ENCODE measurements around the gene C11orf98.
A peak's percentile ranks its signal among the peaks of the same experiment; 100 is the strongest.
"Not testable (repeated sequence)": the region's sequence is repeated elsewhere in the genome, so short reads cannot be mapped to it uniquely, and the experiment has no call there.

Gene C11orf98

DNA sequence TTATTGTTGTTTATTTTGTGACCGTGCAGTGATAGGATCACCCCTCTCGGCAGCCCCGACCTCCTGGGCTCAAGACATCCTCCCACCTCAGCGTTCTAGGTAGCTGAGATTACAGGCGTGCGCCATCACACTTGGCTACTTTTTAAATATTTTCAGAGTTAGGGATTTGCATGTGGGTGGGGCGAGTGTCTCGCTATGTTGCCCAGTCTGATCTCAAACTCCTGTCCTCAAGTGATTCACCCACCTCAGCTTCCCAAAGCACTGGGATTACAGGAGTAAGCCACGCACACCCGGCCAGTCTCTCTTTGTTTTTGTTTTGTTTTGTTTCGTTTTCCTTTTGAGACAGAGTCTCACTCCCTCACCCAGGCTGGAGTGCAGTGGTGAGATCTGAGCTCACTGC is 10.7 kb downstream of the C11orf98 start:
- no peak for DNase-seq (ENCODE audit: low read depth in 3 of 3, low spot score in 1 of 3)

DNA sequence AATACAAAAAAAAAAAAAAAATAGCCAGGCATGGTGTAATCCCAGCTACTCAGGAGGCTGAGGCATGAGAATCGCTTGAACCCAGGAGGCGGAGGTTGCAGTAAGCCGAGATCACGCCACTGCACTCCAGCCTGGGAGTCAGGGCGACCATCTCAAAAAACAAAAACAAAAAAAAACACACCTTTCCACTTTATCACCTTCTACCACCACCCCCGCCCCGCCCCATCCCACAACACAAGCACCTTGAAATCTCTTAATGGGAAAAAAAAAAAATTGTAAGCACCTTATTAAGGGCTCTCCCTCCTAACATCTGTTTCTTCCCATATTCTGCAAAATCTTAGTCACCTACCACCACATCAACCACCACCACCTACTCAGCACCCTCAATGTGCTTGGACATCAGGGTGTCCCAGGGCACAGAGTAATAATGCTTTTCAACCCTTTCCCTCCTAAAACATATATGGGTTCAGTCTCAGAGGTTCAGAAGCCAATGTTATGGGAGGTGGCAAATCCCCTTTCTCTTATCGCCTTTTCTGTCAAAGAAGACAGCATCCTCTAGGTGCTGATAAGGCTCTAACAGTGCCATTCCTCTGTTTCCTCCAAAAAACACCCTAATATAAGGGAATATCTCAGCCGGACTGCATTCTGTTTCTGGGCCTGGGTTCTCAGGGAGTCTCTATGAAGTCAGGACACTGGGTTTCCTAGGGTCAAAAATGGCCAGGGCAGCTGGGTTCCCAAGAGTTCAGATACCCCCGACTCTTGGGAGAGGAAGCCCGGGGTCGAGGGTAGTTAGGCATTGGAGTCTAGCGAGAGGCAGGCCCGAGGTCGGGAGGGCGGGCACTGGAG is 12.6 kb downstream of the C11orf98 start:
- no peak for DNase-seq (ENCODE audit: low read depth in 3 of 3, low spot score in 1 of 3)

DNA sequence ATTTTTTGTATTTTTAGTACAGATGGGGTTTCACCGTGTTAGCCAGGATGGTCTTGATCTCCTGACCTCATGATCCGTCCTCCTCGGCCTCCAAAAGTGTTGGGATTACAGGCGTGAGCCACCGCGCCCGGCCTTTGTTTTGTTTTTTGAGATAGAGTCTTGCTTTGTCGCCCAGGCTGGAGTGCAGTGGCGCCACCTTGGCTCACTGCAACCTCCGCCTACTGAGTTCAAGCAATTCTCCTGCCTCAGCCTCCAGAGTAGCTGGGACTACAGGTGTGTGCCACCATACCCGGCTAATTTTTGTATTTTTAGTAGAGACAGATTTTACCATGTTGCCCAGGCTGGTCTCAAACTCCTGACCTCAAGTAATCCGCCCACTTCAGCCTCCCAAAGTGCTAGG is 14.7 kb downstream of the C11orf98 start:
- not testable (repeated sequence) for DNase-seq (ENCODE audit: low read depth in 3 of 3, low spot score in 1 of 3)

DNA sequence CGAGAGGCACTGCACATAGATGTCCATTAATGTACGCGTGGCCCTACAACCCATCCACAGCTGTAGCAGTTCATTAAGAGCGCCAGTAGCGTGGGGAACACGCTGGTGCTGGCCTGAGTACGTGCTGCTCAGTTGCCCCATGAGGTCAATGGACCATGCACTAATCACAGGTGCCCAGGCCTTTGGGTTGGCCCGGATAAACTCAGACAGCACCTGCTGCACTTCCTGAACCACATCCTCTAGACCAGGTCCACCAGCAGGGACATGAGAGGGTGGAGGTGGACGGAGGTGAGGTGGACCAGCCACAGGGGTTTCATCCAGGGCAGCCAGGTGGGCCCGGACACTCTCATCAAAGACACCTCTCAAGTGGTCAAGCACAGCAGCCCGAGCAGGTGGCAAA is 15.5 kb downstream of the C11orf98 start:
- DNase-seq (ENCODE audit: low read depth in 3 of 3, low spot score in 1 of 3) = no peak

DNA sequence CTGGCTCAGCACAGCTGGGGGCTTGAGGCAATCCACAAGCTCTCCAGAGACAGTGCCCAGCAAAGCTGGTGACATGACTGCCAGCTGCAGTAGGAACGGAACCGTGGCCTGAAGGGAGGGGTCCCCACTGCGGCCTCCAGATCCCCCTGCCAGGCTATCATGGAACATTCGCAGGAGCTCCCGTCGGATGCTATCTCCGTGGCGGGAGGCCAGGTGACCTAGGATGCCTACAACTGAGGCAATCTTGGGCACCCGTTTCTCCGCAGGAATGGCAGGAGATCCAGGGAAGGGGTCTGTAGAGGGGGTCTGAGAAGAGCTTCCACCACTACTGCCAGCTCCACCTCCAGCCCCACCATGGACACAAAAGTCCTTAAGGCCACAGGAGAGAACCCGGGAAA is 16.0 kb downstream of the C11orf98 start:
- DNase-seq (ENCODE audit: low read depth in 3 of 3, low spot score in 1 of 3) = no peak

DNA sequence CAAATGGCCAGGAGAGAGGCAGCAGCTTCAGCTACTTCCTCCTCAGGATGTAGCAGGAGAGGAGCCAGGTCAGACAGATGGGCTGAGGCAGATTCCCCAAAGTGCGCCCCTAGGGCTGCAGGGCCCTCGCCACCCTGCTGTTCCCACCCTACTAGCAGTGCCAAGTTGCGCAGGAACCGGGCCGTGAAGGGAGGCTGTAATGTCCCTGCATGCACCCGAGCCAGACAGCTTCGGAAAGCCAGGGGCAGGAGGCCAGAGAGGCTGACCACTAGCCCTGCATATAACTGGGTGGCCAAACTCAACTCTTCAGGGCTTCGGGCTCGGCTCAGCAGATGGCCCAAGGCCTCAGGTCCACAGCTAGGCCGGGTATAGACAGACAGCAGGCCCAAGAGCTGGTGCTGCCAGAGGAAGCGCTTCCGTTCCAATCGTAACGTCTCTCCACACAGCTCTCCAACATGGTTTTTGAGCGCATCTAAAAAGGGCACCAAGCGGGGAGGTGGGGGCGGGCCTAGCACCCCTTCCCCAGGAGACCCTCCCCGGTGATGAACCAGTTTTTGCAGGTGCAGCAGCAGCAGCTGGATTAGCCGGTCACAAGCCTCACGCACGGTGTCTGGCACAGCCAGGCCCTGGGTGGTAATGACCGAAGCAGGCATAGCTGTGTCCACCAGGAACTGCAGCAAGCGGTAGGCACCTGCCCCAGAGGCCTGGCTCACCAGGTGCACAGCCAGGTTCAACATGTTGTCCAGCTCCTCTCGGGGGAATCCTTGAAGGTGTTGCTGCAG is 16.6 kb downstream of the C11orf98 start:
- DNase-seq (ENCODE audit: low read depth in 3 of 3, low spot score in 1 of 3) = no peak

DNA sequence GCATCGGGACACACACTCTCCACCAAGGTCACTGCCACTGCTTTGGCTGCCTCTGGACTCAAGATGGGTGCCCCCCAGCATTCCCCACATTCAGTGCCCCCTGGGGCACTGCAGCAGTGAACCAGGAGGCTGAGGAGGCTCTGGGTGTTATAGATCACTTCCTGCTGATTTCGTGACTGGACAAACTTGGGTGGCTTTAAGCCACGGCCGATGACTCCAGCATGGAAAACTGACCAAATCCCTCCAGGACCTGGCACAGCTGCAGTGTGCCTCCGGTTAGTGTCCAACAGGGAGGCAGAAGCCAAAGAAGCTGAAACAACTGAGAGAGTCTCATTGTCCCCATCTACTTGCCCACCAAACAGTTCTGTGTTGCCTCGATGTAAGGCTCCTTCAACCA is 17.4 kb downstream of the C11orf98 start:
- no peak for DNase-seq (ENCODE audit: low read depth in 3 of 3, low spot score in 1 of 3)

DNA sequence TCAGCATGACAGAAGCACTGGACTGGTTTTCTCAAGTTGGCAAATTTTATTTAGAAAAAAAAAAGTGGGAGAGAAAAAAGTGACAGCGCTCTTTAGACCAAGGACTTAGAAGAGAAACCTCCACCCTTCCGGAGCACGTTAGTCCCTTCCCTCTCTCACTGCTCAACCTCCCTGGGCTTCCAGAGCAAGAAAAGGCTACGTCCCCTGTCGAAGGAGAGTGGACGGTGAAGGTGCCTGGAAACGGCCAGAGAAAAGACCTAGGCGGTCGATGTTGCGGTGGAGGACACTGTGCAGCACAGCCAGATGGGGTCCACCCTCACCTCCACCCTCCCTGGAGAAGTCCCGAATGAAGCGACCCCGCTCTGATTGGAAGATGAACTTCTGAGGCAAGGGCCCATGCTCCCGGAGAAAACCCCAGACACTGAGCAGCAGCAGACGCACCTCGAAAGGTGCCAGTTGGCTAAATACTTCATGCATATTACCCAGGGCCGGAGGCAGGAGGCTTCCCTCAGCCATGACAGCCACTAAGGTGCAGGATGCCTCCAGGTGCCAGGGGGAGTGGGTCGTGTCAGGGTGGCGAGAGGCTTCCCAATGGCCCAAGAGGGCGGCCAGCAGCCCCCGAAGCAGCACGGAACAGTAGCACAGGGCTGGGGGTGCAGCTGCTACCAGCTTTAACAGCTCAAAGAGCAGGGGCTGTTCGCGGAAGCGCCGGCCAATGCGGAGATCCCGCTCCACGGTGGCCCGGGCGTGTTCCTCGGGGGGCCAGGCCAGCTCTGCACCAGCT is 18.0 kb downstream of the C11orf98 start:
- no peak for DNase-seq (ENCODE audit: low read depth in 3 of 3, low spot score in 1 of 3)

DNA sequence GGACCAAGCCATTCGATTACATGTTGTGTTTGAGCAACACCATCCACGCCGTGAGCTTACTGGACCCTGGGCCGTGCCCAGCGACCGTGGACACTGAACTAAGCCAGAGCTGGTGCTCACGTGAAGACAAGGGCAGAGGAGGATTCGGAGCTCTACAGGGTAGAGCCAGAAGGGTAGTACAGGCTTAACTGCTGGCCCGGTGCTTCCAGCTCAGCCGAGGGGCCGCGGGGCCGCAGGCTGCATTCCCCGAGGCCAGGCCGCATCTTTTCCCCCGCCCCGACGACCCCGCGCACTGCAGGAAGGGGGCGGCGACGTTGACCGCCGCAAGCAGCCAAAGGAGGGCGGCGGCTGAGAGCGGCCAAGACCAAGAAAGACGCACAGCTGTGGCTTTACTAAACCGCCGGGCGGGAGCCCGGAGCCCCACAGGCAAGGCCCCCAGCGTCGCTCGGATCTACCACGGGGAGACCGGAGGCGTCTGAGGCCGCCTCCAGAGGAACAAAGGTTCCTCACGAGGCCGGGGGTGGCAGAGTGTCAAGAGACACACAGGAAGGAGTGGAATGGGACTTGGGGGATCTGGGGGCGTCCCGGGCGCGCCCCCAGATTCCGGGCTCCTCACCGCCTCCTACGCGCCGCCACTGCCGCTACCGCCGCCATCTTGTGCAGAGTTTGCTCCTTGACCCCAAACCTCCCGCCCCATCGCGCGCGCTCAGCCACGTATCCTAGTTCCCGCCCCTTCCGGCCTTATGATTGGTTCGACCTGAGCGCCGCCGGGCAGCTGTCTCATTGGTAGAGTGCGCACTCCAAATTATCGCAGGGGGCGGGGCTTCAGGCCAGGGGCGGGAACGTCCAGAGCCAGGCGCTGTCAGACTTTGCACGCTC is 18.8 kb downstream of the C11orf98 start, which contains the start of gene GANAB:
Gene GANAB (minus strand): TSS at position 668 of the 879 bp plus-strand sequence. CDS start 14 bp downstream, at position 654.
- DNase-seq (ENCODE audit: low read depth in 3 of 3, low spot score in 1 of 3) = peak; percentile 97 to 98 (median 97)

DNA sequence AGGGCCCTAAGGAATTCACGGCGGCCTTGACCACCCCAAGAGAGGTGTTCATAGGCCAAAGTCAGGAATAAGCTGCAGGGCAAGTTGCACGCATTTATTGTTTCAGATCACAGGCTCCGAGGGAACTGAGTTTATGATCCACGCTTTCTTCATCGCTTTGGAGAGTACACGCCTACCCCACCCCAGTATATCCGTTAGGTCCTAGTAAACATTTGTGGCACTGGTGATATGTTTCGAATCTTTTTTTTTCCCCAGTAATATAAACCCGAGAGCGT is 19.4 kb downstream of the C11orf98 start:
- no peak for DNase-seq (ENCODE audit: low read depth in 3 of 3, low spot score in 1 of 3)

DNA sequence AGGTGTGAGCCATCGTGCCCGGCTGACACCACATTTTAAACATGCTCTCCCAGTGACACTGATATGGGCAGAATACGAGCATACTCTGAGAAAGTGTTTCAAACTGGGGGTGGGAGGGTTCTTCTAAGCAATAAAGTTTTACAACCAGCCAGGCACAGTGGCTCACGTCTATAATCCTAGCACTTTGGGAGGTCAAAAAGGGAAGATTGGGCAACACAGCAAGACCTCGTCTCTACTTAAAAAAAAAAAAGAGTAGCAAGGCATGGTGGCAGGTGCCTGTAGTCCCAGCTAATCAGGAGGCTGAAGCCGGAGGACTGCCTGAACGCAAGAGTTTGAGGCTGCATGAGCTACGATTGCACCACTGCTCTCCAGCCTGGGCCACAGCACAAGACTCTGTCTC is 20.8 kb downstream of the C11orf98 start:
- no peak for DNase-seq (ENCODE audit: low read depth in 3 of 3, low spot score in 1 of 3)

DNA sequence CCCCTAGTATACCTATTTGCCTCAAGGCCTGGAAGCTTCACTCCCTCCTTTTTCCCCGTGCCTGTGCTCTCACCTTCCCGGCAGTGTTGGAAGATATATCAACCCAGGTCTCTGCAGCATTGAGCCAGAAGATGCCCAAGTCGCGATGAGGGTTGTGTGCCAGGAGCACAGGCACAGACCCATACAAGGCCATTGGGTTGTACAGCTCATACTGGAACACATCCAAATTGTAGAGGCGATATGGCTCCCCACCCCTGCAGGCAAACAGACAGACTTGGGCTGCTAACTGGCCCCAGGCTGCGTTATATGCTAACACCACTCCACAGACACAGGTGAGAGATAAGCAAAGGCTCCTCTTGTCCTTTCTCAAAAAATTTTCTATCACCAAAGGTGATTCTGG is 32.5 kb downstream of the C11orf98 start:
- no peak for DNase-seq (ENCODE audit: low read depth in 3 of 3, low spot score in 1 of 3)

DNA sequence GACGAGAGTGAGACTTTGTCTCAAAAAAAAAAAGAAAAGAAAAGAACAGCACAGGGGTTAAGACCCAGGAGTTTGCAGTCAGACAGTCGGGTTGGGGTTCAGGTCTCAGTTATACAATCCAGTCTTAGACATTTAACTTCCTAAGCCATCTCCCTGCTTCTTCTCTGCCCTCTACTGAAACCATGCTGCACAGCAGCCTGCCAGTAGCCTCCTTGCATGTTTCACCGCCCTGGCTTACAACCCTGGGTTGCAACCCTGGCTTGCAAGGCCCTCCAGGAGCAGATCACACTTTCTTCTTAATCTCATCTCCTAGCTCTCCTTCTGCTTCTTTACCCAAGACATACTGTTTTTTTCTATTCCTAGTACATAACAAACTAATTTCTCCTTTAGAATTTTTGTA is 37.3 kb downstream of the C11orf98 start:
- DNase-seq (ENCODE audit: low read depth in 3 of 3, low spot score in 1 of 3) = no peak

DNA sequence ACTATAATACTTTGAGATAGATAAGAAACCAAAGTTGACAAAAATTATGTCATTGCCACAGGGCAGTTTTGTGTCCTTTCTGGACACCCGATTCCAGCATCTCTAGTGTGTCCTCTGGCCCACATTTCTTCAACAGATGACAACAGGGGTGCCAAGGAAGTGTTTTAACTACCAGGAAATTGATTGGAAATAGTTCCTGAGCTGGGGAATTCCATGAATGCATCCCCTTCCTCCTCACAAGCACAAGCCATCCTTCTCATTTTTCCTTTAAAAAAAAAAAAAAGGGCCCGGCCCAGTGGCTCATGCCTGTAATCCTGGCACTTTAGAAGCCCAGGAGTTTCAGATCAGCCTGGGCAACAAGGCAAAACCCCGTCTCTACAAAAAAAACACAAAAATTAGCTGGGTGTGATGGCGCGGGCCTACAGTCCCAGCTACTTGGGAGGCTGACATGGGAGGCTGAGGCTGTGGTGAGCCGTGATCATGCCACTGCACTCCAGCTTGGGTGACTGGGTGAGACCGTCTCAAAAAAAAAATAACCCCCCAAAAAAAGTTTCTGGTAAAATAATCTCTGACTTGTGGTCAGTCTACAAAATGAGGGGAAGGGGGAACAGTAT is 42.4 kb downstream of the C11orf98 start:
- DNase-seq (ENCODE audit: low read depth in 3 of 3, low spot score in 1 of 3) = no peak

DNA sequence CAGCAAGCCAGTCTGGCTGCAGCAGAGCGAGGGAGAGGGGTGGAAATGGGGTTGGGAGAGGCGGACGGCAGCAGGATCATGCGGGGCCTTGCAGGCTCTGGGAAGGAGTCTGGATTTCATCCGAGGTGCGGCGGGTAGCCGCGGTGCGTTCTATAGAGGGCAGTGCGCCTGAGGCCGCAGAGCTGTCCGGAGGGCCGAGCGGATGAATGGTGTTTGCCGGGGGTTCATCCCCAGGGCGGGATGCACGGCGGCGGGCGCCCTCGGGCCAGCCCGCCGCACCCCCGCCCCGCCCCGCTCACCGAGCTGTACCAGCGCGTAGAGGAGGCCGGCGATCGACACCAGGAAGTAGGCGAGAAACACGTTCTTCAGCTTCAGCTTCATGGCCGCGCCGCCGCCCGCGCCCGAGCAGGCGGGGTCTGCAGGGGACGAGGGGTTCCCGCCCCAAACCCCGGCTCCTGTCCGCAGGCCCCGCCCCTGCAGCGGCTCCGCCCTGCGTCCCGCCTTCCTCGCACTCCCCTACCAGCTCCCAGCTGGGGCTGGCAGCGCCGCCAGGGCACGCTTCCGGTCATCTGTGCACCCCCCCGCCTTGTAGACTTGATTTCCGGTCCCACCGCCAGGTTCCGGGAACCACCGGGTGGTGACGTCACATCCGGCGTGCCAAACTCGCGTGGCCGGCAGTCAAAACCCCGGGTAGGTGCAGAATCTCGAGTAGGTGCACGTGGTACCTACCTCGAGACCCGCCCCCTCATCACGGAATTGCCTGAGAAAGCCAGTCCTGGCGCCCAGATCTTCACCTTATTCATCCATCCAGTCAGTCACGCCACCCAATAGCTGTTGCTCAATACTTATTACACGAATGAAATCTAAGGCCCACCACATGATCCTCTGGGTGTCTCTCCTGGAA is 43.2 kb downstream of the C11orf98 start, which contains the start of gene B3GAT3:
Gene B3GAT3 (minus strand): TSS at position 420 of the 904 bp plus-strand sequence. CDS start 39 bp downstream, at position 381.
- DNase-seq (ENCODE audit: low read depth in 3 of 3, low spot score in 1 of 3) = peak; percentile 87 to 90 (median 89)

DNA sequence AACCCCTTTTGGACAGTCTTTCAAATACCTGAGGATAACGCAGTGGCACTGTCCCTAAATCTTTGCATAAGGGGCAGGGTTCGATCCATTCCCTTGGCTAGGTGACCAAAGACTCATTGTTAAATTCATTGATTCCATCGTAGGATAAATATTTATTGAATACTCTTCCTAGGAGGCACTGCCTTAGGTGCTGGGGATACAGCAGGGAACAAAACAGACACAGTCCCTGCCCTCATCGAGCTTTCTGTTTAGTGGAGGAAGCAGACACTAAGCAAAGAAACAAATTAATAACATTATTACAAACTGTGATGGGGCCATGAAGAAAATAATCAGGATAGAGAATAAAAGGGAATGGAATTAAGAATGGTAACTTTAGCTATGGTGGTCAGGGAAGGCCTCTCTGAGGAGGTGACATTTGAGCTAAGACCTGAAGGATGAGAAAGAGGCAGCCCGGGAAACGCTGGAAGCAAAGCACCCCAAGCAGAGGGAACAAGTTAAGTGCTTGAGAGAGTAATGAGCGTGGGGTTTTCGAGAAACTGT is 43.9 kb downstream of the C11orf98 start:
- no peak for DNase-seq (ENCODE audit: low read depth in 3 of 3, low spot score in 1 of 3)

DNA sequence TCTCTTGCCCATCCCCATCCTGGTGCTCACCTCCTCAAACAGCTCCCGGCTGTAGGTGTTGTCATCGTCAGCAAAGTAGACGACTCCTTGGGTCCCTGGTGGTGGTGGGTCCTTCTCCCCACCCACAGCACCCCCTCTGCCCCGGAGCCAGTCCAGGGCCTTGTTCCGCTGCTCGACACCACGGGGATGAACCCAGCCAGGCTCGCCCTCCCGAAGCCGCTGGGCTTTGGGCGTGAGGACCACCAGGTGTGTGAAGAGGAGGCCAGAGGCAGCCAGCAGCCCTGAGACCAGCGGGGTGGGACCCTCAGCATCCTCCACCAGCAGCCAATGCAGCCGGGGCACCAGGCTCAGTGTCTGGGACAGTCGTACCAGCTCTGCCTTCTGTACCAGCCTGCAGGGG is 48.1 kb downstream of the C11orf98 start:
- DNase-seq (ENCODE audit: low read depth in 3 of 3, low spot score in 1 of 3) = not testable (repeated sequence)

DNA sequence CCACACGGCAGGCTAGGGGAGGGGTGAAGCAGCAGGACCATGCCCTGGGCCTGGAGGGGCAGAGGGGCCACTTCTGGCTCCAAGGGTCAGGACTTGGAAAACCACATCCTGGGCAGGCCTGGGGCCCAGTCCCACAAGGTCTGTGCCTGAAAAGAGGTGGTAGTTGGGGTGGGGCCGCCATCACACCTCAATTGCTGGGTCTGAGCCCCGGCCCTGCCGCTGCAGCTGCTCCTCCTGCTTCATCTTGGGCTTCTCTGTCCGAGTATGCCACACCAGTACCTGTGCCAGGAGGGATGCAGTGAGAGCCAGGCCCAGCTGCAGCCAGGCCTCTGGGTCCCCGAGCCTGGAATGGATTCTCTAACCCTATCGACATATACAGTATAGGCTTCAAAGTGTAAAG is 49.5 kb downstream of the C11orf98 start:
- no peak for DNase-seq (ENCODE audit: low read depth in 3 of 3, low spot score in 1 of 3)

DNA sequence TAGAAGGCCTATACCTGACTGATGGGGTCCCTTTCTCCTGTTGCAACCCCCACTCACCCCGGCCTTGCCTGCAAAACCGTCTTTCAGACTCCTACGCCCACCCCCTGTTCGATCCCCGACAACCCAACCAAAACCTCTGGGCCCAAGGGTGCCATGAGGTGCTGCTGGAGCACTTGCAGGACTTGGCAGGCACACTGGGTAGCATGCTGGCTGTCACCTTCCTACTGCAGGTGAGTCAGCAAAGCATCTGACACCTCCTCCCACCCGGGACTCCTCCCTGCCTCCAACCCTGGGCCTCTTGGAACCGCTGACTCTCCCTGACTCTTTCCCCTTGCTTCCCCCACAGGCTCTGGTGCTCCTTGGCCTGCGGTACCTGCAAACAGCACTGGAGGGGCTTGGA is 50.7 kb downstream of the C11orf98 start:
- DNase-seq (ENCODE audit: low read depth in 3 of 3, low spot score in 1 of 3) = no peak

Data from stimulated activated CD4-positive, alpha-beta T cell treated with anti-CD3 and anti-CD28 coated beads, TNF-alpha, amount 100 ng/mL, for 1 hour (primary cell).